RPMI8226 (cell line): Measurements from ENCODE around the gene ABHD16A.

ENCODE experiments used
- DNase-seq: peaks from one replicate; pipeline ENCODE4 v3.0.0-alpha.2; 2015

ABHD16A gene

GRCh38 chr6:31702819-31703716, at the start of gene ABHD16A:
Gene ABHD16A (minus strand): TSS chr6:31703324. CDS start chr6:31703281, 43 bp downstream.
- peak; percentile 98 for DNase-seq

GRCh38 chr6:31752739-31753319, 49.7 kb upstream of the ABHD16A start:
- no peak for DNase-seq

- no peak for DNase-seq
These were observed 47.4 kb upstream of the ABHD16A start for GRCh38 chr6:31750411-31751022.

- no peak for DNase-seq
These were observed 46.3 kb upstream of the ABHD16A start for GRCh38 chr6:31749301-31750036.

- DNase-seq = no peak
These were observed 41.3 kb upstream of the ABHD16A start for GRCh38 chr6:31744422-31744821.

GRCh38 chr6:31742894-31743293, 39.8 kb upstream of the ABHD16A start:
- DNase-seq = no peak

GRCh38 chr6:31741815-31742214, 38.7 kb upstream of the ABHD16A start:
- no peak for DNase-seq

GRCh38 chr6:31740397-31741223, 37.5 kb upstream of the ABHD16A start:
- DNase-seq = peak; percentile 58

GRCh38 chr6:31739639-31740396, 36.7 kb upstream of the ABHD16A start, which contains the start of gene MSH5:
Gene MSH5 (plus strand): TSS chr6:31740005. CDS start chr6:31740467, 462 bp downstream.
- peak; percentile 99 for DNase-seq

GRCh38 chr6:31737991-31738979, 35.2 kb upstream of the ABHD16A start:
- DNase-seq = peak; percentile 87

GRCh38 chr6:31737315-31737990, 34.3 kb upstream of the ABHD16A start:
- peak; percentile 37 for DNase-seq

- DNase-seq = no peak
These were observed 33.7 kb upstream of the ABHD16A start for GRCh38 chr6:31736768-31737314.

GRCh38 chr6:31736021-31736767, 33.1 kb upstream of the ABHD16A start, which contains the start of gene CLIC1:
Gene CLIC1 (minus strand): TSS chr6:31736530. CDS start chr6:31736300, 230 bp downstream.
- peak; percentile 78 for DNase-seq

GRCh38 chr6:31734821-31735406, 31.8 kb upstream of the ABHD16A start:
- DNase-seq = peak; percentile 60

- no peak for DNase-seq
These were observed 31.2 kb upstream of the ABHD16A start for GRCh38 chr6:31734247-31734820.

GRCh38 chr6:31733734-31734133, 30.6 kb upstream of the ABHD16A start:
- no peak for DNase-seq

GRCh38 chr6:31732029-31732428, 28.9 kb upstream of the ABHD16A start:
- no peak for DNase-seq
